Mesendoderm (in vitro differentiated cells): ENCODE measurements around the gene GSE1.

ENCODE experiments used
- DNase-seq: peaks from one replicate; pipeline ENCODE4 v3.0.0; 2013
- H2AK5ac ChIP-seq: 2 replicates; pipeline ENCODE4 v1.6.1; 2013; ENCODE audit warnings: low read length, inconsistent platforms
- H2BK120ac ChIP-seq: 2 replicates; pipeline ENCODE4 v1.6.1; 2013; ENCODE audit warnings: low read depth, mild to moderate bottlenecking, low read length, moderate library complexity, mixed read lengths
- H2BK15ac ChIP-seq: replicated peaks from 2 replicates; pipeline ENCODE4 v1.6.1; 2013; ENCODE audit warnings: low read depth, mild to moderate bottlenecking, moderate library complexity
- H2BK5ac ChIP-seq: 2 replicates; pipeline ENCODE4 v1.6.1; 2013; ENCODE audit warnings: low read length, inconsistent platforms
- H3K18ac ChIP-seq: 2 replicates; pipeline ENCODE4 v1.6.1; 2013; ENCODE audit warnings: mild to moderate bottlenecking, low read length, mixed read lengths
- H3K23ac ChIP-seq: one replicate; pipeline ENCODE4 v1.6.1; 2013; ENCODE audit warnings: low read length
- H3K27ac ChIP-seq: 2 replicates; pipeline ENCODE4 v1.5.1; 2013; ENCODE audit warnings: low read depth, mild to moderate bottlenecking, inconsistent platforms, low read length, moderate library complexity
- H3K27me3 ChIP-seq: 2 replicates; pipeline ENCODE4 v1.6.1; 2013; ENCODE audit warnings: low read length, control low read depth, mild to moderate bottlenecking, inconsistent platforms; ENCODE audit not compliant: insufficient read depth, poor library complexity
- H3K36me3 ChIP-seq: 2 replicates; pipeline ENCODE4 v1.6.1; 2013; ENCODE audit warnings: low read length, inconsistent platforms; ENCODE audit not compliant: control insufficient read depth, insufficient read depth
- H3K4ac ChIP-seq: one replicate; pipeline ENCODE4 v1.6.1; 2013; ENCODE audit warnings: low read depth, mild to moderate bottlenecking, low read length, moderate library complexity
- H3K4me1 ChIP-seq: 2 replicates; pipeline ENCODE4 v1.6.1; 2013; ENCODE audit warnings: low read depth, low read length, inconsistent platforms; ENCODE audit not compliant: control insufficient read depth
- H3K4me2 ChIP-seq: 2 replicates; pipeline ENCODE4 v1.6.1; 2013; ENCODE audit warnings: low read length
- H3K4me3 ChIP-seq: 2 replicates; pipeline ENCODE4 v1.5.1; 2013; ENCODE audit warnings: mild to moderate bottlenecking, low read length
- H3K56ac ChIP-seq: one replicate; pipeline ENCODE4 v1.6.1; 2013; ENCODE audit warnings: low read length
- H3K79me1 ChIP-seq: 2 replicates; pipeline ENCODE4 v1.6.1; 2013; ENCODE audit warnings: low read length, inconsistent platforms
- H3K79me2 ChIP-seq: 2 replicates; pipeline ENCODE4 v1.6.1; 2013; ENCODE audit warnings: mild to moderate bottlenecking, low read length; ENCODE audit not compliant: control insufficient read depth, insufficient read depth
- H3K9ac ChIP-seq: 2 replicates; pipeline ENCODE4 v1.6.1; 2013; ENCODE audit warnings: low read length, inconsistent platforms
- H4K5ac ChIP-seq: one replicate; pipeline ENCODE4 v1.6.1; 2013; ENCODE audit warnings: low read length
- H4K8ac ChIP-seq: one replicate; pipeline ENCODE4 v1.6.1; 2013; ENCODE audit warnings: low read depth, mild to moderate bottlenecking, control low read depth, low read length, moderate library complexity
- WGBS: extraction: QIAGEN DNeasy Blood & Tissue Kit; methylation state at CpG from one replicate; pipeline ENCODE4 v1.1.7; 2013; ENCODE audit warnings: low lambda C conversion rate, missing lambda C conversion rate; ENCODE audit not compliant: insufficient coverage; ENCODE audit errors: extremely low coverage; 5-methylcytosine and 5-hydroxymethylcytosine counted together

GSE1 gene

GRCh38 chr16:85687651-85688471, 74.7 kb downstream of the GSE1 start:
- H3K4me3 ChIP-seq, result no peak overlapping the region
- H2BK15ac ChIP-seq, result no peak overlapping the region
- no peak overlapping the region for H4K8ac ChIP-seq
- no peak overlapping the region for H3K4me2 ChIP-seq
- no peak overlapping the region for H3K4ac ChIP-seq
- no peak overlapping the region for H2BK120ac ChIP-seq
- peak overlapping the region; percentile 74 for H3K9ac ChIP-seq
- peaks cover 2% of the 10 kb centered on the region for H3K4me1 ChIP-seq
- H3K27me3 ChIP-seq, result no peaks in the 10 kb centered on the region
- H3K56ac ChIP-seq, result peak overlapping the region; percentile 92
- no peak overlapping the region for H2BK5ac ChIP-seq
- no peaks in the 10 kb centered on the region for H3K36me3 ChIP-seq
- H3K18ac ChIP-seq, result no peak overlapping the region
- H3K27ac ChIP-seq, result no peak overlapping the region
- no CpG with 5 or more reads among the region's 49 CpGs for WGBS
- H3K79me2 ChIP-seq, result peaks cover 5% of the 10 kb centered on the region
- DNase-seq, result no peak
- no peak overlapping the region for H2AK5ac ChIP-seq
- no peak overlapping the region for H4K5ac ChIP-seq
- peaks cover 8% of the 10 kb centered on the region for H3K79me1 ChIP-seq
- no peak overlapping the region for H3K23ac ChIP-seq

- Histone ChIP-seq H2BK15ac (no peak within 1 kb of the TSS), H2AK5ac (no peak within 1 kb of the TSS), H3K56ac (peak within 1 kb of the TSS; percentile 92), H3K27ac (no peak within 1 kb of the TSS), H3K27me3 (no peaks in the 10 kb centered on the region), H3K4ac (no peak within 1 kb of the TSS), H3K23ac (peak within 1 kb of the TSS; percentile 45), H3K9ac (peak within 1 kb of the TSS; percentile 74), H3K36me3 (no peaks in the 10 kb centered on the region), H3K79me1 (peaks cover 6% of the 10 kb centered on the region), H3K4me2 (peak within 1 kb of the TSS; percentile 53), H3K4me1 (peaks cover 2% of the 10 kb centered on the region), H2BK5ac (no peak within 1 kb of the TSS), H4K8ac (no peak within 1 kb of the TSS), H2BK120ac (no peak within 1 kb of the TSS), H3K79me2 (peaks cover 5% of the 10 kb centered on the region), H3K18ac (no peak within 1 kb of the TSS), H4K5ac (no peak within 1 kb of the TSS), H3K4me3 (peak within 1 kb of the TSS; percentile 60)
- WGBS, result no CpG with 5 or more reads among the region's 86 CpGs
- DNase-seq, result peak; percentile 96
Measured at GRCh38 chr16:85688586-85689284, 75.6 kb downstream of the GSE1 start, which contains the start of gene GINS2. Gene GINS2 (minus strand): TSS chr16:85688954. CDS start chr16:85688898, 56 bp downstream.

GRCh38 chr16:85689285-85689949, 76.3 kb downstream of the GSE1 start:
- no CpG with 5 or more reads among the region's 27 CpGs for WGBS
- H3K27ac ChIP-seq, result no peak overlapping the region
- DNase-seq, result no peak

GRCh38 chr16:85689950-85690320, 76.8 kb downstream of the GSE1 start:
- Histone ChIP-seq H3K36me3 (no peaks in the 10 kb centered on the region), H3K79me2 (peaks cover 3% of the 10 kb centered on the region)

More at GRCh38 chr16:85689285-85689949, 76.3 kb downstream of the GSE1 start:
- no peak overlapping the region for H3K23ac ChIP-seq
- H2BK5ac ChIP-seq, result no peak overlapping the region
- H3K4ac ChIP-seq, result no peak overlapping the region
- no peak overlapping the region for H4K8ac ChIP-seq
- H2BK120ac ChIP-seq, result no peak overlapping the region
- no peak overlapping the region for H2AK5ac ChIP-seq
- no peak overlapping the region for H3K4me3 ChIP-seq
- no peak overlapping the region for H3K9ac ChIP-seq
- no peak overlapping the region for H2BK15ac ChIP-seq
- peaks cover 2% of the 10 kb centered on the region for H3K4me1 ChIP-seq
- peak overlapping the region; percentile 25 for H3K56ac ChIP-seq
- H3K79me1 ChIP-seq, result peaks cover 6% of the 10 kb centered on the region
- H3K36me3 ChIP-seq, result no peaks in the 10 kb centered on the region
- no peaks in the 10 kb centered on the region for H3K27me3 ChIP-seq
- peak overlapping the region; percentile 31 for H3K4me2 ChIP-seq
- H4K5ac ChIP-seq, result no peak overlapping the region
- H3K18ac ChIP-seq, result no peak overlapping the region
- H3K79me2 ChIP-seq, result peaks cover 4% of the 10 kb centered on the region

GRCh38 chr16:85690469-85691064, 77.4 kb downstream of the GSE1 start:
- Histone ChIP-seq H2BK120ac (no peak overlapping the region), H3K56ac (no peak overlapping the region), H3K18ac (no peak overlapping the region), H3K4ac (no peak overlapping the region), H4K8ac (no peak overlapping the region), H3K4me1 (peaks cover 2% of the 10 kb centered on the region), H3K23ac (no peak overlapping the region), H3K79me2 (peaks cover 3% of the 10 kb centered on the region), H2BK15ac (no peak overlapping the region), H3K4me2 (no peak overlapping the region), H3K9ac (no peak overlapping the region), H3K27me3 (no peaks in the 10 kb centered on the region), H3K4me3 (no peak overlapping the region), H2AK5ac (no peak overlapping the region), H3K79me1 (peaks cover 6% of the 10 kb centered on the region), H4K5ac (no peak overlapping the region), H3K36me3 (no peaks in the 10 kb centered on the region), H2BK5ac (no peak overlapping the region), H3K27ac (no peak overlapping the region)
- no CpG with 5 or more reads among the region's 7 CpGs for WGBS
- no peak for DNase-seq

More at GRCh38 chr16:85689950-85690320, 76.8 kb downstream of the GSE1 start:
- Histone ChIP-seq H3K4me2 (no peak overlapping the region), H3K56ac (no peak overlapping the region), H2BK15ac (no peak overlapping the region), H3K27me3 (no peaks in the 10 kb centered on the region), H3K9ac (no peak overlapping the region), H3K4ac (no peak overlapping the region), H3K4me3 (no peak overlapping the region), H2BK5ac (no peak overlapping the region), H3K27ac (no peak overlapping the region), H2AK5ac (no peak overlapping the region), H3K23ac (no peak overlapping the region), H2BK120ac (no peak overlapping the region), H4K8ac (no peak overlapping the region), H3K18ac (no peak overlapping the region), H4K5ac (no peak overlapping the region), H3K79me1 (peaks cover 6% of the 10 kb centered on the region), H3K4me1 (peaks cover 2% of the 10 kb centered on the region)
- no CpG with 5 or more reads among the region's 9 CpGs for WGBS
- no peak for DNase-seq
